ENCODE data around the gene NCAN.
"Not testable (repeated sequence)": the region's sequence is repeated elsewhere in the genome, so short reads cannot be mapped to it uniquely, and the experiment has no call there.

Gene NCAN

DNA sequence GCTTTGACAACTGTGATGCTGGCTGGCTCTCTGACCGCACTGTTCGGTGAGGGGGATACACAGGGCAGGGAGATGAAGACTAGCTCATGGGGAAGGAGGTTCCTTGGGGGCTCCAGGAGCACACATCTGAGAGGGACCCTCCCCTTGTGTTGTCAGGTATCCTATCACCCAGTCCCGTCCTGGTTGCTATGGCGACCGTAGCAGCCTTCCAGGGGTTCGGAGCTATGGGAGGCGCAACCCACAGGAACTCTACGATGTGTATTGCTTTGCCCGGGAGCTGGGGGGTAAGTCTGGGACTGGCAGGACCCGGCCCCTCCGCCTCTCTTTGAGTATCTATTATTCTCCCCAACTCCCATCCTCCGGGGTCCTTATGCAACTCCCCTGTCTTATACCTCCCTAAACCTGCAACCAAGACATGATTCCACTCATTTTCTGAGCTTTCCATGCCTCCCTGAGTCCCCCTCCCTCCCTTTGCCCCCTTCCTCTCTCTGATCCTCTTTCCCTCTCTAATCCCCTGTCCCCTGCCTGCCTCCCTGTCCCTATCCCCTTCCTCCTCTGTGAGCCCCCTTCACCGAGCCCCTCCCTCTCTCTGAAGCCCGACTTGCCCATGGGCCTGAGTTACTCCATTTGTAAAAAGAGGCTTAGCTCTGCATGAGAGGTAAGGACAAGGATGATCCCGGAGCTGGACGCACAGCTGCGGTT lies 12.5 kb downstream of the NCAN start:
- DNase-seq (ENCODE audit: low read depth in 2 of 2) = no peak

DNA sequence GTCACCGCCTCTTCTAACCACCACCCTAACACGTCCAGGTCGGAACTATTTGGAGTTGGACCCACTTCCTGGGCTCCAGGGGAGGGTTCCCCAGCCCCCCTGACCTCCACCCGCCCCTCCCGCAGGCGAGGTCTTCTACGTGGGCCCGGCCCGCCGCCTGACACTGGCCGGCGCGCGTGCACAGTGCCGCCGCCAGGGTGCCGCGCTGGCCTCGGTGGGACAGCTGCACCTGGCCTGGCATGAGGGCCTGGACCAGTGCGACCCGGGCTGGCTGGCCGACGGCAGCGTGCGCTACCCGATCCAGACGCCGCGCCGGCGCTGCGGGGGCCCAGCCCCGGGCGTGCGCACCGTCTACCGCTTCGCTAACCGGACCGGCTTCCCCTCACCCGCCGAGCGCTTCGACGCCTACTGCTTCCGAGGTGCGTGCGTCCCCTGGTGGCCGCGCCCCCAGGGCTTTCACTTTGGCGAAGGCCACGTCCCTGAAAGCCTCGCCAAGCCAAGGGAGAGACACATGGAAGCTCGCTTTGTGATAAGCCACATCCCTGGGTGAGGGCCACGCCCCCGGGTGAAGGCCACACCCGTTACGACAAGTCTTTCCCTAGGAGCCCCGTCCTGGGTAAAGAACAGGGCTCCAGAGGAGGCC lies 13.2 kb downstream of the NCAN start:
- DNase-seq (ENCODE audit: low read depth in 2 of 2) = peak; percentile 36 to 68

DNA sequence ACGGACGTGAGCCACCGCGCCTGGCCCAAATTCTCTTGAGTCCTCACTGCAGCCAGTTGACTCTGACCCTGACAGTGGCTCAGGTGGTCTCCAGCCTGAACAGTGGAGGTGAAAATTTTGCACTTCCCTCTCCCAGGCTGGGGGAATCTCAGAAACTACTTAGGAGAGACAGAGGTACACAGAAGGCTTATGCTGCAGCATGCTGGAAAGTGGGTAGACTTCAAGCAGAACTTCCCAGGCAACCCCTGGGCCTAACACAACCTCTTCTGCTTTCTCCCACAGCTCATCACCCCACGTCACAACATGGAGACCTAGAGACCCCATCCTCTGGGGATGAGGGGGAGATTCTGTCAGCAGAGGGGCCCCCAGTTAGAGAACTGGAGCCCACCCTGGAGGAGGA lies 14.4 kb downstream of the NCAN start:
- DNase-seq (ENCODE audit: low read depth in 2 of 2) = no peak

DNA sequence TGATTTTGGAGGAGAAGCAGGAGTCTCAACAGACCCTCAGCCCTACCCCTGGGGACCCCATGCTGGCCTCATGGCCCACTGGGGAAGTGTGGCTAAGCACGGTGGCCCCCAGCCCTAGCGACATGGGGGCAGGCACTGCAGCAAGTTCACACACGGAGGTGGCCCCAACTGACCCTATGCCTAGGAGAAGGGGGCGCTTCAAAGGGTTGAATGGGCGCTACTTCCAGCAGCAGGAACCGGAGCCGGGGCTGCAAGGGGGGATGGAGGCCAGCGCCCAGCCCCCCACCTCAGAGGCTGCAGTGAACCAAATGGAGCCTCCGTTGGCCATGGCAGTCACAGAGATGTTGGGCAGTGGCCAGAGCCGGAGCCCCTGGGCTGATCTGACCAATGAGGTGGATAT lies 14.9 kb downstream of the NCAN start:
- DNase-seq (ENCODE audit: low read depth in 2 of 2) = no peak

- no peak for DNase-seq (ENCODE audit: low read depth in 2 of 2)
Observed at GRCh38 chr19:19227217-19227616, 15.5 kb downstream of the NCAN start.

- no peak for DNase-seq (ENCODE audit: low read depth in 2 of 2)
Observed at GRCh38 chr19:19229701-19230100, 17.9 kb downstream of the NCAN start.

DNA sequence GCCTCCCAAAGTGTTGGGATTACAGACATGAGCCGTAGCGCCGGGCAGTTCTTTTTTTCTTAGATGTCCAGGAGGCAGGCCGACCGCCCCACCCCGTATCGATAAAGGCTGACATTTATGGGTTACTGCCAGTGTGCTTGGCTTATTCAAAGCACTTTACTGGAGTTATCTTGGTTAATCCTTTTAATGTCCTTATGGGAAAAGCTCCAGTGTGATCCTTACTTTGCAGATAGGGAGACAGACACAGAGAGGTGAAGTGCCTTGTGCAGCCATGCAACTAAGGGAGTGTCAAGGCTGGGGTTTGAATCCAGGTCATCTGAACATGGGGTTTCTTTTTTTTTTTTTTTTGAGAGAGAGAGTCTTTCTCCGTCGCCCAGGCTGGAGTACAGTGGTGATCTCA lies 19.2 kb downstream of the NCAN start:
- no peak for DNase-seq (ENCODE audit: low read depth in 2 of 2)

DNA sequence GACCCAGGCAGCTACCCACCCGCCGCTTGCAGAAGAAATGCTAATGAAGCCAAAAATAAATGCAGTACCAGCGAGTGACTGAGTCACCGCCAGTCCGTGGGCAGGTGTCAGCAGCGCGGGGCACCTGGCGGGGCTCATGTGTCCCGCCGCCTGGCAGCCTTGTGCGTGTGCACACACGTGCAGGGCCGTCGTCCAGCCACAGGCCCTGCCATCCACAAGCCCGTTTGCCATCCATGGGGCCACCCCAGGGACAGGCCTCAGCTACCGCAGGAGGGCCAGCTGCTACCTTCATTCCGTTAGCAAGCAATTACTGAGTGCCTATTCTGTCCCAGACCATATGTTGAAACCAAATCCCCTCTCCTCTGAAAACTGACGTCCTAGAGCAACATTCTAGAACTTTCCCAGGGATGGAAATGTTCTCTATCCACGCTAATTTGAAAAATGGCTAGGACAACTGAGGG lies 20.5 kb downstream of the NCAN start:
- DNase-seq (ENCODE audit: low read depth in 2 of 2) = no peak

DNA sequence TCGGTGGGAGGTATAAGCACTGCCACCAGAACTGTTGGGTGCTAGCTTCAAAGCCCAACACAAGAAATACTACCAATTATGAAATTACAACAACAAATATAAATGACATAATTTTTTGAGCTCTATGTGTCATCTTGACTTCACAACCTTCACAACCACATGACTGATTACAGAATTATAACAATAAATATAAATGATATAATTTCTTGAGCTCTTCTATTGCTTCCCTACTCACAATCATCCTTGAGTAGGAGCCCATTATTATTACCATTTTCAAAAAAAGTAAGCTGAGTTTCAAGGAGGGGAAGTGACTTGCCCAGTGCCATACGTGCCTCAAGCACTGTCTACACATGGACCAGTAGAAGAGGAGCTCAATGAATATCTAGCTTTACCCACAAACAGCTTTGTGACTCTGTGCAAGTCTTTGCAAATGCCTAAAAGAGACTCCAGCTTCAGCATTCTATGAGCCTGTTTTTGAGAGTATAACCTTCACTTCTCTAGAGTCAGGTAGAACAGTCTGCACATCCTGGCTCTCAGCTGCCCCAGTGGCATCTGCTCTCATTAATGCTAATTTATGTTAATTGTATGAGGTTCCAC lies 22.6 kb downstream of the NCAN start:
- no peak for DNase-seq (ENCODE audit: low read depth in 2 of 2)

GRCh38 chr19:19236173-19236572 lies 24.4 kb downstream of the NCAN start:
- no peak for DNase-seq (ENCODE audit: low read depth in 2 of 2)

DNA sequence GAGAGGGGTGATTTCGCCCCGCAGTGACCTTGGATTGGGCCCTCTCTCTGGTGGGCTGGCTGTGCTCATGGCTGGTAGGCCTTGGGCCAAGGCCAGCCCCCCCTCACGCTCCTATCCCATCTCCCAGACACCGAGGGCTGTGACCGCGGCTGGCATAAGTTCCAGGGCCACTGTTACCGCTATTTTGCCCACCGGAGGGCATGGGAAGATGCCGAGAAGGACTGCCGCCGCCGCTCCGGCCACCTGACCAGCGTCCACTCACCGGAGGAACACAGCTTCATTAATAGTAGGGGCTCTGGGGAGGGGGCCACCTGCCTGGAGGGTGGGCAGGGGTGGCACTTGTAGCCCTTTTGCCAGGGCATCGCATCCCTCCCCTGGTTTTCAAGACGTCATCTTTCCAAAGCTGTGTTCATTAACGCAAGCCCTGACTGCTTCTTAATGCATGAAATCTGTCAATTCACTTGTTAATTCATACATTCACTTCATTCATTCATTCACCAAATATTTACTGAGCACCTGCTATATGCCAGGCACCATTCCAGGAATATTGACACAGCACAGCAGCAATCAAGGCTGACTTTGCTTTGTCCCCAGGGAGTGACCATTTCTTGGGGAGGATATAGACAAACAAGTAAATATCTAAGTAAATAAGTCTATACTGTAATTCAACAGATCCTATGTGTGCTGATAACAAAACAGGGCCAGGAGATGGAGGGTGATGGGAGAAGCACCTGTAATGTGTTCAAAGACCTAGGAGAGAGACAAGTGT lies 26.6 kb downstream of the NCAN start:
- DNase-seq (ENCODE audit: low read depth in 2 of 2) = no peak

DNA sequence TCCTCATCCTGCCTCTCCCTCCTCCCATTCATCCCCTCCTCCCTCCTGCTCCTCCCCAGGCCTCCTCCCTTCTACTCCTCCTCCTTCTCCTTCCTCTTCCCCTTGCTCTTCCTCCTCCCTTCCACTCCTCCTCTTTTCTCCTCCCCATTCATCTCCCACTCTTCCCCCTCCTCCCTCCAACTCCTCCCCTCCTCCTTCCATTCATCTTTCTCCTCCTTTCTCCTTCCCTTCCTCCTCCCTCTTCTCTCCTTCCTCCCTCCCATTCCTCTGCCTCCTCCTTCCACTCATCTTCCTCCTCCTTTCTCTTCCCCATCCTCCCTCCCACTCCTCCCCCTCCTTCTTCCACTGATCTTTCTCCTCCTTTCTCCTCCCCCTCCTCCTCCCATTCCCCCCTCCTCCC lies 27.9 kb downstream of the NCAN start:
- DNase-seq (ENCODE audit: low read depth in 2 of 2) = no peak

- no peak for DNase-seq (ENCODE audit: low read depth in 2 of 2)
Observed at GRCh38 chr19:19240476-19240875, 28.7 kb downstream of the NCAN start.

DNA sequence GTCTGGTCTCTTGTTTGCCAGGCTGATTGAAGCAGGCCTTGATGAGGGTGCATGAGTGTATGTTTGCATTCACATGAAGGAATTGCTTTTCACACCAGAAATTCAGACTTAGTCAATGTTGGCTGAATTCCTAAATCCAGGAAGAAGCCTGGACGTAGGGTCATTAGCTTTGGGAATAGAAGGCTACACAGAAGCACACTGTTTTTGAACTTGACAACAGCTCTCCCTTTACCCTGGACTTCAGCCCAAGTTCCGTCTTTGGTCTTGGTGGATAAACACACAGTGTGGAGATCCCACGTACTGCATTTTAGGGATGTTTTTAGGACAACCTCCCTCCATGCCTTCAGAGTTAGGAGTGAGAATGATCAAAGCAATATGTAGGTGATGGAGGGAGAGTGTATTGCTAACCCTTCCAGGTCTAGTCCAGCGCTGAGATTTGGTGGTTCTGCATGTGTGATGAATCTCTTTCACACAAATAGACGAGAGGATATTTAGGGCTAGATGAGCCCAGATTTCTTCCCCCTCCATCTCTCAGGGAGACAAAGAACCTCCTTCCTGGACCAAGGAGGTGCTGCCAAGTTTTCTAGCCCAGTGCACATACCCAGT lies 38.5 kb downstream of the NCAN start:
- no peak for DNase-seq (ENCODE audit: low read depth in 2 of 2)

DNA sequence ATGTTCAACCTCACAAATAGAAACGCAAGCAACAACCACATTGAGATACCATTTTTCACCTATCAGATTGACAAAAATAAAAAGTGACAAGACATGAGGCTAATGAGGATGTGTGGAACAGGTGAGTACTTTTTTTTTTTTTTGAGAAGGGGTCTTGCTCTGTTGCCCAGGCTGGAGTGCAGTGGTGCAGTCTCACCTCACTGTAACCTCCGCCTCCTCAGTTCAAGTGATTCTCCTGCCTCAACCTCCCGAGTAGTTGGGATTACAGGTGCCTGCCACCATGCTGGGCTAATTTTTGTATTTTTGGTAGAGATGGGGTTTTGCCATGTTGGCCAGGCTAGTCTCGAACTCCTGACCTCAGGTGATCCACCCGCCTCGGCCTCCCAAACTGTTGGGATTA lies 41.7 kb downstream of the NCAN start:
- not testable (repeated sequence) for DNase-seq (ENCODE audit: low read depth in 2 of 2)

DNA sequence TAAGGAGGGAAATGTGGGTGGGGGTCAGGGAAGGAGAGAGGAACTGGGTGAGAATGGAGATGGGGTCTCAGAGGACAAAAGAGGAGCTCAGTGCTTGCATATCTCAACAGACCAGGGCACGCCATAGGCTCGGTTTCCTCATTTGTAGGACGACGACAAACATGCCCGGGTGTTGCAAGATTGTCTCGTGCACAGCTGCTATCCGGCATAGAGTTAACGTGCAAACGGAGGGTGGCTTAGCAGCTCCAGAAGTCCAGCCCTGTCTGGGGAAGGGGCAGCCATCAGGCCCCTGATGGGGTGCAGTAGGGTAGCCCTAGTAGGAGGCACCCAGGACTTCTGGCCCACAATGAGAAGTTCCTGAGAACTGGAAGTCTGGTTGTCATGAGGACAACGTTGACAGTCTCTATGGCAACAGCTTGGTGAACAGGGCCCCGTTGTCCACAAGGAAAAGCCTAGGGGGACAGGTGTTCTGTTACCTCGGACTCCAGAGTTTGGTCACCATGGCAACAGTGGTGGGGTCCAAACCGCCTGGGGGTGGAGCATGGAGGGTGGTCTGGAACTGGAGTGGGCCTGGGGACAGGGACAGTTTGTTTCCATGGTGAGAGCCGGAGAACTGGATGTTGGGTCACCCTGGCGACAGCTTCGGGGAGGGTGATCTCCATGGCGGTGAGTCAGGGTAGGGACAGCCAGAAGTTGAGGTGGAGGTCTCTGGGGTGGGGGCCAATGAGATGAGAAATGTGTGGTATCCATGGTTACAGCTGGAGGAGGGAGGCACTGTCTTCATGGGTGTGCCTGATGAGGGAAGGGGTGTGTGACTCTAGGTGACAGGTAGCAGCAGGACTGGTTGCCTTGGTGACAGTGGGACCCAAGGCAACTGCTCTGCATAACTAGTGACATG lies 44.6 kb downstream of the NCAN start:
- DNase-seq (ENCODE audit: low read depth in 2 of 2) = no peak

- DNase-seq (ENCODE audit: low read depth in 2 of 2) = no peak
Observed at GRCh38 chr19:19257137-19257536, 45.4 kb downstream of the NCAN start.

- no peak for DNase-seq (ENCODE audit: low read depth in 2 of 2)
Observed at GRCh38 chr19:19257836-19258588, 46.3 kb downstream of the NCAN start.

DNA sequence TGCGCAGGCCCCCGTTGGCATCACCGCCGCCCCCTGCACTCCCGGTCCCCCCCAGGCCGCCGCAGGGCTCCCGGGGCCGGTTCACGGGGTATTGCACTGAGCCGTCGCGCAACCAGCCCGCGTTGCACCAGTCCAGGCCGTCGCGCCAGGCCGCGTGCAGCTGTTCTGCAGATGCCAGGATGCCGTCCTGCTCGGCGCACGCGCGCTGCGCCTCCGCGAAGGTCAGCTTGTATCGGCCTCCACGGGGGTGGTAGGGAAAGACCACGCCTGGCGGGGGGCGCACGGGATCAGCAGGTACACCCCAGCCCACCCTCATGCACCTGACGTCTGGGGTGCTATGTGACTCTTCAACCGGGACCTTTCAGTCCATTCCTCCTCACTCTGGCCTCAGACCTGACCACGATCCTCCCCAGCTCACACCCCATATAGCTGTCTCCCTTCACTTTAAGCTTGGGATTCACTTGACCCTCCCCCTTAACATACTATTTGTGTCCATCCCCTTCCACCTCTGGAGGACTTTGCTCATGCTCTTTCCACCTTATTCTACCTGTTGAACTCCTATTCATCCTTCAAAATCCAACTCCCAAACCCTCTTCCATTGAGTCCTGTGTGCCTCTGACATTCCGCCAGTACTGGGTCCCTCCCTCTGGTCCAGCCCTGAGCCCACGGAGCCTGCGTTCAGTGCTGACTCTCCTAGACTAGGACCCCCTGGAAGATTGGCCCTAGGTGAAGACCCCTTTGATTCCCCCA lies 47.0 kb downstream of the NCAN start:
- no peak for DNase-seq (ENCODE audit: low read depth in 2 of 2)

- DNase-seq (ENCODE audit: low read depth in 2 of 2) = no peak
Observed at GRCh38 chr19:19259741-19260140, 48.0 kb downstream of the NCAN start.

All from stimulated activated CD4-positive, alpha-beta T cell treated with anti-CD3 and anti-CD28 coated beads, Interleukin-15, amount 100 ng/mL, for 48 hours (primary cell).